Posterior cingulate gyrus (tissue), 11 donors: ENCODE measurements around the gene GPR161.
A peak's percentile ranks its signal among the peaks of the same experiment; 100 is the strongest.

Experiments
- DNase-seq, 10 donors: peaks; one replicate each; pipeline versions ENCODE4 v3.0.0 to v3.0.0-alpha.2; 2020 to 2021; ENCODE audit warnings: mixed read lengths in 3 of 10
- intact Hi-C: fragments of 100-400 bp; cut with DNase I; formaldehyde crosslinking; loops from one replicate; pipeline ENCODE4 v1.15.1; 2023

GPR161 gene

GRCh38 chr1:168151935-168152334 is 15.2 kb upstream of the GPR161 start:
- intact Hi-C loops = no loop called here
- DNase-seq = no peak

GRCh38 chr1:168150283-168150682 is 13.6 kb upstream of the GPR161 start:
- intact Hi-C loops = no loop called here
- no peak for DNase-seq

- intact Hi-C loops = no loop called here
- DNase-seq = no peak
Measured at GRCh38 chr1:168148916-168149315, 12.2 kb upstream of the GPR161 start.

GRCh38 chr1:168146626-168147025 is 9.9 kb upstream of the GPR161 start:
- intact Hi-C loops = no loop called here

GRCh38 chr1:168146160-168146539 is 9.4 kb upstream of the GPR161 start:
- no peak for DNase-seq
- intact Hi-C loops = no loop called here

More at GRCh38 chr1:168146626-168147025, 9.9 kb upstream of the GPR161 start:
- DNase-seq = no peak

- intact Hi-C loops = no loop called here
Measured at GRCh38 chr1:168145184-168146159, 8.7 kb upstream of the GPR161 start.

GRCh38 chr1:168141871-168142385 is 5.2 kb upstream of the GPR161 start:
- intact Hi-C loops = no loop called here
- no peak for DNase-seq

More at GRCh38 chr1:168145184-168146159, 8.7 kb upstream of the GPR161 start:
- peak; percentile 65 to 97 (median 86) for DNase-seq

- no peak for DNase-seq
- intact Hi-C loops = no loop called here
Measured at GRCh38 chr1:168139070-168139469, 2.3 kb upstream of the GPR161 start.

GRCh38 chr1:168138134-168138533 is 1.4 kb upstream of the GPR161 start:
- DNase-seq = no peak
- intact Hi-C loops = no loop called here

- intact Hi-C loops = no loop called here
- DNase-seq = no peak
Measured at GRCh38 chr1:168137515-168137821, 738 bp upstream of the GPR161 start.

- intact Hi-C loops = no loop called here
- peak in 2 of 10 donors; percentile 69 to 74 for DNase-seq
Measured at GRCh38 chr1:168135921-168136708, 615 bp downstream of the GPR161 start.

- peak in 1 of 10 donors; percentile 65 for DNase-seq
- intact Hi-C loops = no loop called here
Measured at GRCh38 chr1:168135116-168135920, 1.4 kb downstream of the GPR161 start.

- intact Hi-C loops = no loop called here
- peak in 4 of 10 donors; percentile 13 to 87 (median 74) for DNase-seq
Measured at GRCh38 chr1:168134642-168135041, 2.1 kb downstream of the GPR161 start.

- DNase-seq = no peak
- intact Hi-C loops = no loop called here
Measured at GRCh38 chr1:168134132-168134531, 2.6 kb downstream of the GPR161 start.

GRCh38 chr1:168129933-168130332 is 6.8 kb downstream of the GPR161 start:
- intact Hi-C loops = no loop called here
- no peak for DNase-seq

- intact Hi-C loops = no loop called here
- no peak for DNase-seq
Measured at GRCh38 chr1:168127503-168127902, 9.2 kb downstream of the GPR161 start.

GRCh38 chr1:168125051-168125450 is 11.7 kb downstream of the GPR161 start:
- intact Hi-C loops = no loop called here
- no peak for DNase-seq

- intact Hi-C loops = no loop called here
Measured at GRCh38 chr1:168121401-168122011, 15.2 kb downstream of the GPR161 start.

GRCh38 chr1:168119750-168120149 is 17.0 kb downstream of the GPR161 start:
- intact Hi-C loops = no loop called here
- no peak for DNase-seq

More at GRCh38 chr1:168121401-168122011, 15.2 kb downstream of the GPR161 start:
- DNase-seq = peak in 1 of 10 donors; percentile 30

GRCh38 chr1:168116327-168116799 is 20.4 kb downstream of the GPR161 start:
- DNase-seq = no peak
- intact Hi-C loops = no loop called here
